Adrenal gland (tissue), 5 donors: ENCODE measurements around the gene WWOX.

Source experiments
- POLR2A ChIP-seq, 2 donors: fragments of 450-650 bp; IDR thresholded peaks; one replicate each; pipeline ENCODE4 v1.6.1; 2017; ENCODE audit warnings: antibody characterized with exemption in 2 of 2, mild to moderate bottlenecking in 2 of 2, moderate library complexity in 1 of 2
- TF ChIP-seq, protein P1 (sequence below), 6 experiments: fragments of 450-650 bp in 4 of 6; fragments of 200-600 bp in 2 of 6; sonication (generic) in 1 of 6; IDR thresholded peaks; 1 replicate in 5 of 6; 2 replicates in 1 of 6; pipeline versions ENCODE4 v1.5.1 to v1.8.0; 2016 to 2021; ENCODE audit warnings: antibody characterized with exemption in 6 of 6, mild to moderate bottlenecking in 2 of 6, moderate library complexity in 1 of 6
- donor health status: DM: no; HTN: no; CAD: no.

DNA sequence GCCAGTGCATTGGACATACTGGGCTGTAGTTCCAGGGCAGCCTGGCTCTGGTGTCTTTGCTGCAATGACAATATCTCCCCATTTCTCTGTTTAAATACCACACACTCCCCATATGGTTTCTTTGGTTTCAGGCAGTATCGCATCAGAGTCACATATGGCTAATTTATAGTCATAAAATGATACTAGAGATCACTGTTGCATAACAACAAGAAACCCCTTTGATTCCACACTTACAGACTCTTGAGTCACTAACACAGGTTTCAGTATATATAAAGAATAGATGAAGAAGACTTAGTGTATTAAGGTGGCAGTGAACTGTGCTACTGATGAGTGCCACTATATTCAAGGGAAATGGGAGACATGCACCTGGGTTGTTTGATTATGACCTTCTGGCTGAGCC lies 281.6 kb downstream of the WWOX start:
- TF ChIP-seq, protein P1, sequence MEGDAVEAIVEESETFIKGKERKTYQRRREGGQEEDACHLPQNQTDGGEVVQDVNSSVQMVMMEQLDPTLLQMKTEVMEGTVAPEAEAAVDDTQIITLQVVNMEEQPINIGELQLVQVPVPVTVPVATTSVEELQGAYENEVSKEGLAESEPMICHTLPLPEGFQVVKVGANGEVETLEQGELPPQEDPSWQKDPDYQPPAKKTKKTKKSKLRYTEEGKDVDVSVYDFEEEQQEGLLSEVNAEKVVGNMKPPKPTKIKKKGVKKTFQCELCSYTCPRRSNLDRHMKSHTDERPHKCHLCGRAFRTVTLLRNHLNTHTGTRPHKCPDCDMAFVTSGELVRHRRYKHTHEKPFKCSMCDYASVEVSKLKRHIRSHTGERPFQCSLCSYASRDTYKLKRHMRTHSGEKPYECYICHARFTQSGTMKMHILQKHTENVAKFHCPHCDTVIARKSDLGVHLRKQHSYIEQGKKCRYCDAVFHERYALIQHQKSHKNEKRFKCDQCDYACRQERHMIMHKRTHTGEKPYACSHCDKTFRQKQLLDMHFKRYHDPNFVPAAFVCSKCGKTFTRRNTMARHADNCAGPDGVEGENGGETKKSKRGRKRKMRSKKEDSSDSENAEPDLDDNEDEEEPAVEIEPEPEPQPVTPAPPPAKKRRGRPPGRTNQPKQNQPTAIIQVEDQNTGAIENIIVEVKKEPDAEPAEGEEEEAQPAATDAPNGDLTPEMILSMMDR (IDR thresholded peaks at IDR 0.05): no peak
- TF ChIP-seq POLR2A (IDR thresholded peaks at IDR 0.05): no peak
